Measurements from ENCODE around the gene KCNG3.

- TF ChIP-seq POLR2A (IDR thresholded peaks at IDR 0.05), result no peak
- TF ChIP-seq, protein P1, sequence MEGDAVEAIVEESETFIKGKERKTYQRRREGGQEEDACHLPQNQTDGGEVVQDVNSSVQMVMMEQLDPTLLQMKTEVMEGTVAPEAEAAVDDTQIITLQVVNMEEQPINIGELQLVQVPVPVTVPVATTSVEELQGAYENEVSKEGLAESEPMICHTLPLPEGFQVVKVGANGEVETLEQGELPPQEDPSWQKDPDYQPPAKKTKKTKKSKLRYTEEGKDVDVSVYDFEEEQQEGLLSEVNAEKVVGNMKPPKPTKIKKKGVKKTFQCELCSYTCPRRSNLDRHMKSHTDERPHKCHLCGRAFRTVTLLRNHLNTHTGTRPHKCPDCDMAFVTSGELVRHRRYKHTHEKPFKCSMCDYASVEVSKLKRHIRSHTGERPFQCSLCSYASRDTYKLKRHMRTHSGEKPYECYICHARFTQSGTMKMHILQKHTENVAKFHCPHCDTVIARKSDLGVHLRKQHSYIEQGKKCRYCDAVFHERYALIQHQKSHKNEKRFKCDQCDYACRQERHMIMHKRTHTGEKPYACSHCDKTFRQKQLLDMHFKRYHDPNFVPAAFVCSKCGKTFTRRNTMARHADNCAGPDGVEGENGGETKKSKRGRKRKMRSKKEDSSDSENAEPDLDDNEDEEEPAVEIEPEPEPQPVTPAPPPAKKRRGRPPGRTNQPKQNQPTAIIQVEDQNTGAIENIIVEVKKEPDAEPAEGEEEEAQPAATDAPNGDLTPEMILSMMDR (IDR thresholded peaks at IDR 0.05), result no peak
- no peak for TF ChIP-seq POLR2AphosphoS5 (IDR thresholded peaks at IDR 0.05)
- TF ChIP-seq EP300 (IDR thresholded peaks at IDR 0.05), result no peak
Observed at GRCh38 chr2:42464631-42465030, 29.2 kb downstream of the KCNG3 start.
